ENCODE data around the gene KDF1. TPM values are rescaled to one million over a fixed set of nuclear protein-coding genes. Genes with fewer than 3 reads are reported as not detected.

Gene KDF1
- total RNA-seq (1 to 10 TPM; 6.6 to 9.3 TPM), polyA plus RNA-seq (10 to 100 TPM in 1 of 2 donors, 1 to 10 TPM in 1; 8.3 to 12.5 TPM)
- long read RNA-seq, donor 1, partial matches to known transcripts = 5 of 6 reads
- long read RNA-seq, donor 1, other reads (novel, unspliced or antisense) = 0 of 6 reads
- long read RNA-seq, donor 2, partial matches to known transcripts = 0 of 1 reads
- long read RNA-seq, donor 2, other reads (novel, unspliced or antisense) = 0 of 1 reads
- long read RNA-seq, donor 3, partial matches to known transcripts = 0 of 2 reads
- long read RNA-seq, donor 3, other reads (novel, unspliced or antisense) = 0 of 2 reads
- long read RNA-seq, donor 4, partial matches to known transcripts = 0 of 1 reads
- long read RNA-seq, donor 4, other reads (novel, unspliced or antisense) = 0 of 1 reads
- long read RNA-seq, donor 5, partial matches to known transcripts = 10 of 11 reads
- long read RNA-seq, donor 5, other reads (novel, unspliced or antisense) = 0 of 11 reads

- peaks cover 0 to 32% (median 29%) of the 10 kb centered on the region in 3 donors for H3K27me3 ChIP-seq (ENCODE audit: control insufficient read depth in 3 of 3, insufficient read depth in 3 of 3, low read length in 2 of 3)
- peaks cover 0 to 4% (median 0%) of the 10 kb centered on the region in 5 donors for H3K4me1 ChIP-seq (ENCODE audit: control insufficient read depth in 5 of 5, insufficient read depth in 5 of 5, low read length in 5 of 5)
- H3K9me3 ChIP-seq (ENCODE audit: control insufficient read depth in 4 of 4, insufficient read depth in 3 of 4, low read length in 3 of 4) = peaks cover 0 to 3% (median under 1%) of the 10 kb centered on the region in 4 donors
- H3K27ac ChIP-seq (ENCODE audit: low read depth in 1 of 2, low read length in 1 of 2) = peak within 1 kb of the TSS in 1 of 2 donors; percentile 72
- WGBS, 2 donors = 1 to 2% methylated on average over 79 to 86 of the region's 86 CpGs
- no peak for TF ChIP-seq CTCF (IDR thresholded peaks at IDR 0.05; ENCODE audit: control extremely low read depth, extremely low read depth)
- peak; percentile 91 for ATAC-seq (ENCODE audit: insufficient read depth, low FRiP score)
- peak within 1 kb of the TSS; percentile 65 for H3K4me3 ChIP-seq
- H3K9ac ChIP-seq (ENCODE audit: insufficient read depth in 1 of 2, low read length in 2 of 2) = peak within 1 kb of the TSS; percentile 2 to 49
- H3K36me3 ChIP-seq (ENCODE audit: control insufficient read depth in 4 of 4, insufficient read depth in 4 of 4, low read length in 4 of 4) = no peaks in the 10 kb centered on the region
- DNase-seq = peak; percentile 28 to 75 (median 70)
Observed at GRCh38 chr1:26959722-26960624, at the start of gene KDF1. Gene KDF1 (minus strand): TSS chr1:26960468. CDS start chr1:26952380, 8,088 bp downstream.

- H3K4me3 ChIP-seq = no peak overlapping the region
- TF ChIP-seq CTCF (IDR thresholded peaks at IDR 0.05; ENCODE audit: control extremely low read depth, extremely low read depth) = no peak
- peaks cover 0 to 8% (median 0%) of the 10 kb centered on the region in 4 donors for H3K36me3 ChIP-seq (ENCODE audit: control insufficient read depth in 4 of 4, insufficient read depth in 4 of 4, low read length in 4 of 4)
- no peak overlapping the region for H3K9ac ChIP-seq (ENCODE audit: insufficient read depth in 1 of 2, low read length in 2 of 2)
- H3K27ac ChIP-seq (ENCODE audit: low read depth in 1 of 2, low read length in 1 of 2) = peak overlapping the region; percentile 17 to 90
- no peaks in the 10 kb centered on the region for H3K9me3 ChIP-seq (ENCODE audit: control insufficient read depth in 4 of 4, insufficient read depth in 3 of 4, low read length in 3 of 4)
- H3K27me3 ChIP-seq (ENCODE audit: control insufficient read depth in 3 of 3, insufficient read depth in 3 of 3, low read length in 2 of 3) = peaks cover 0 to 6% (median 5%) of the 10 kb centered on the region in 3 donors
- WGBS, 2 donors = 62 to 82% methylated on average over 6 of the region's 6 CpGs
- ATAC-seq (ENCODE audit: insufficient read depth, low FRiP score) (no peak), DNase-seq (no peak)
- H3K4me1 ChIP-seq (ENCODE audit: control insufficient read depth in 5 of 5, insufficient read depth in 5 of 5, low read length in 5 of 5) = peaks cover 0 to 18% (median 11%) of the 10 kb centered on the region in 5 donors
Observed at GRCh38 chr1:27009601-27010197, 49.4 kb upstream of the KDF1 start.

GRCh38 chr1:27007909-27008582, 47.8 kb upstream of the KDF1 start:
- peak overlapping the region in 1 of 2 donors; percentile 44 for H3K27ac ChIP-seq (ENCODE audit: low read depth in 1 of 2, low read length in 1 of 2)
- no peak overlapping the region for H3K9ac ChIP-seq (ENCODE audit: insufficient read depth in 1 of 2, low read length in 2 of 2)
- H3K9me3 ChIP-seq (ENCODE audit: control insufficient read depth in 4 of 4, insufficient read depth in 3 of 4, low read length in 3 of 4) = no peaks in the 10 kb centered on the region
- H3K4me3 ChIP-seq = no peak overlapping the region
- ATAC-seq (ENCODE audit: insufficient read depth, low FRiP score) (peak; percentile 10), DNase-seq (peak; percentile 67 to 87 (median 74))
- peaks cover 0 to 29% (median 15%) of the 10 kb centered on the region in 5 donors for H3K4me1 ChIP-seq (ENCODE audit: control insufficient read depth in 5 of 5, insufficient read depth in 5 of 5, low read length in 5 of 5)
- peaks cover 0 to 8% (median 0%) of the 10 kb centered on the region in 4 donors for H3K36me3 ChIP-seq (ENCODE audit: control insufficient read depth in 4 of 4, insufficient read depth in 4 of 4, low read length in 4 of 4)
- no peak for TF ChIP-seq CTCF (IDR thresholded peaks at IDR 0.05; ENCODE audit: control extremely low read depth, extremely low read depth)
- H3K27me3 ChIP-seq (ENCODE audit: control insufficient read depth in 3 of 3, insufficient read depth in 3 of 3, low read length in 2 of 3) = peaks cover 0 to 6% (median 5%) of the 10 kb centered on the region in 3 donors
- WGBS, 2 donors = 55 to 71% methylated on average over 9 of the region's 9 CpGs
